Measurements from ENCODE around the gene CCDC194. TPM values are rescaled to one million over a fixed set of nuclear protein-coding genes. Genes with fewer than 3 reads are reported as not detected.

The CCDC194 gene
- total RNA-seq, 1 donor from 2014 or later: not detected

DNA sequence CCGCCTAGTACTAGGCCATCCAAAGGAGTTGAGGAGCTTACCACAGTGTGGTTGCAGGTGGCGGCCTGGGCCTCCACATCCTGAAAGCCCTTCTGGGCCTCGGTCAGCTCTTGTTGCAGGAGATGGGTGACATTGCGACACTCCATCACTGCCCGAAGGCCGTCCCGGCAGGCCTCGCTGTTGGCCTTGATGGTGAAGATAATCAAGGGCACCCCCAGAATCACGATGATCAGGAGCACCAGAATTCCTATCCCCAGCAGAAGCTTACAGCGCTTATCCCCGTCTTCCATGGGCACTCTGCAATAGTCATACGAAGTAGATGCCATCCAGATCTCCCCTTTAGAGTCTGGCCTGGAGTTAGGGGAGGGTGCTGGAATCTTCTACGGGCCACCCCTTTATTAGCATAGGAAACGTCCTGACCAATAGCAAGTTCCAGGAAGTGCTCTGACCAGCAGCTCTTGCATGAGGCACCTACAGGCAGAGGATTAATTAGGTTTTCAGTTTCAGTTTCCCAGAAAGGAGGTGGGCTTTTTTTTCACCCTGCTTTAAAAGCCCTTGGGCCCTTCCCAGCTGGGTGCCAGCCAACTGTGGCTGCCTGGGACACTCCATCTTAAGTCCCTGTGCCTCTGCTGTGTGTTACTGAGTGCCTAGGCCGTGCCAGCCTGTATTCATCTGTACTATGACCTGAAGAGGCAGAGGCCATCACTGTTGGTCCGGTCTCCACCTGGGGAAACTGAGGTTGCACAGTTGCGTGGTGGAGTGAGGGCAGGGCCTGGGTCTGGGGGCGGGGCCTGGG is 11.5 kb upstream of the CCDC194 start, which contains the start of gene BST2:
TSS of gene BST2 (minus strand) at position 381 of the 796 bp plus-strand sequence. CDS start at position 326, 55 bp downstream.
- ATAC-seq: peak; percentile 77

DNA sequence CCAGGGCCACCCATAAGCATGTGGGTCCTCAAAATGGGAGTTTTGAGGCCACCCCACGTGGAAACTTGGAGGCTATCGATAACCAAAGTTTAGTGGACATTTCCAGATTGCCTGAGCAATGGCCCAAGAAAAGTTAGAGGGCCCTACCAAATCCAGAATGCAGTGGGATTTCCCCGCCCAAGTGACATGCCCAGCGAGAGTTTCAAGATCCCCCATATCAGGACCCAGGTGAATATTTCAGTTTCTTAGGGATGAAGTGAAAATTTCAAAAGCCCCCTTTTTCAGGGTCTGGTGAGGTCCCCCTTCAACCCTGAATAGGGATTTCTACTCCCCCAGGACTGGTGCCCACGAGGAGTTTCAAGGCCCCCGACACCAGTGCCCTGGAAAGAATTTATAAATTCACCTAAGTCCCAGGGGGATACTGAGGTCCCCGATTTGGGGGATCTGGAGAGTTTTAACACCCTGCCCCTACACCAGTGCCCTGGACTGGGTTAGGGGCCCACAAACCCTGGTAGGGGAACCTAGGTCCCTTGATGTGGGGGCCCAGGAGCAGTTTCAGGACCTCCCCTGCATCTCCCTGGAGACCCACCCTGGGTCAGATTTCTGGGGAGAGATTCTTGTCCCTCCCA is 10.7 kb upstream of the CCDC194 start:
- peak; percentile 14 for ATAC-seq

GRCh38 chr19:17404015-17404414 is 10.0 kb upstream of the CCDC194 start:
- ATAC-seq: no peak

DNA sequence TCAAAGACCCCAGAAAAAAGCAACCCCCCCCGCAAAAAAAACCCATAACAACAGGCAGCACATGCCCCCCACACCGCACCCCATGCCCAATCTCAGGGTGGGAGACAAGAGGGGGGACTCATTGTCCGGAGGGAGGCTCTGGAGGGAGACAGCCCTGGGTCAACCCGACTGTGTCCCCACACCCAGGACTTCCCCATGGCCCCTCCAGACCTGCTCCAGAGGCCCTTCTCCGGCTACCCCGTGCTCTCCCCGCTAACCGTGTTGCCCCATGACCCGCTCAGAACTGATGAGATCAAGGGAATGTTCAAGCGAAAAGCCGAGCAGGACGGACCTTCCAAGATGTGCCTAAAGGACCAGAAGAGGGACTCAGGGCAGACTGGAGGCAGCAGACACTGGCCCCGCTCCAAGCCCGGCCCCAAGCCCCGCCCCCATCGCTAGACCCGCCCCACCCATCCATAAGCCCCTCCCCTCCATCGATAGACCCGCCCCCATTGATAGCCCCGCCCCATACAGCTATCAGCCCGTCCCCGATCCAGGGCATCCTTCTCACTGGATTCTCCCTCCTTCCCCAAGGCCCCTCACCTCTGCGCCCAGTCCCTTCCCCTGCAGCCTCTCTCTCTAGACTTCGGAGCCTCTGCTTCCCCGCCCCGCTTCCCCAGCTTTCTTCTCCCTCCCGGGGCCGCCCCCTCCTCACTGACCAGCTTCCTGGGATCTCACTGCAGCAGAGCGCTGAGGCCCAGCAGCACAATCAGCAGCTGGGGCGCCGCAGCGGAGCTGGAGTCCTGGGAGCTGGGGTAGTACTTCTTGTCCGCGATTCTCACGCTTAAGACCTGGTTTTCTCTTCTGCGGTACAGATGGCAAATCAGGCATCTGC is 9.2 kb upstream of the CCDC194 start:
- ATAC-seq: peak; percentile 9

DNA sequence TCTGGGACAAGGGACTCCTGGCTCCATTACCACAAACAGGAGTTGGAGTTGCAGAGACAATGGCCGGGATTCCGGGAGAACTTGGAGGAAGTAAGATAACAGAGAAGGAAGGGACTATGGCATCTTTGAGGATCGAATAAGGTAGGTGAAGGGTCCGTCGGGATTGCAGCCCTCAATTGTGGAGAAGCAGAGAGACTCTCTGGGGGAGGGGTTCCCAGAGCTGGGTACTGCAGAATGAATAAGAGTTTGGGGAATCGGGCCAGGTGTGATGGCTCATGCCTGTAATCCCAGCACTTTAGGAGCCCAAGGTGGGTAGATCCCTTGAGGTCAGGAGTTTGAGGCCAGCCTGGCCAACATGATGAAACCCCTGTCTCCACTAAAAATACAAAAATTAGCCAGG is 7.6 kb upstream of the CCDC194 start:
- no peak for ATAC-seq

- ATAC-seq: no peak
These were observed 5.0 kb upstream of the CCDC194 start for GRCh38 chr19:17398902-17399527.

DNA sequence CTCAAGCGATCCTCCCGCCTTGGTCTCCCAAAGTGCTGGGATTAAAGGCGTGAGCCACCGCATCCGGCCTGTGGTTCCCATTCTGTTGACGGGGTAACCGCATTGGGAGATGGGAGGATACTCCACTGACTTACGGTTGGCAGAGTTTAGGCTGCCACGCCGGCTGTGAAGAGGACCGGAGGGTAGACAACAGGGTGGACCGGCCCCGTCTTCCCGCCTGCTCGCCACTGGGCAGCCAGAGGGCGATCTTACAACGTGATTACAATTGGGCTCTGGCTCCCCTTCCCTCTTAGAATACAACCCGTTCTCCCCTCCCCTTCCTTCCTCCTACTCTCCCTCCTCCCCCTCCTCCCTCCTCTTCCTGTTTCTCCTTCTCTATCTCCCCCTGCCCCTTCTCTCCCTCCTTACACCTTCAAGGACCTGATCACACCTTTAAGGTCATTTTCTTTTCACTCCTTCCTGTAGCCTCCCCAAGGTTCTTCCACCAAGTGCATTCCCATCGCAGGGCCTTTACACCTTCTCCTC is 957 bp upstream of the CCDC194 start:
- ATAC-seq: peak; percentile 25

- no peak for ATAC-seq
These were observed 994 bp downstream of the CCDC194 start for GRCh38 chr19:17393002-17393401.

DNA sequence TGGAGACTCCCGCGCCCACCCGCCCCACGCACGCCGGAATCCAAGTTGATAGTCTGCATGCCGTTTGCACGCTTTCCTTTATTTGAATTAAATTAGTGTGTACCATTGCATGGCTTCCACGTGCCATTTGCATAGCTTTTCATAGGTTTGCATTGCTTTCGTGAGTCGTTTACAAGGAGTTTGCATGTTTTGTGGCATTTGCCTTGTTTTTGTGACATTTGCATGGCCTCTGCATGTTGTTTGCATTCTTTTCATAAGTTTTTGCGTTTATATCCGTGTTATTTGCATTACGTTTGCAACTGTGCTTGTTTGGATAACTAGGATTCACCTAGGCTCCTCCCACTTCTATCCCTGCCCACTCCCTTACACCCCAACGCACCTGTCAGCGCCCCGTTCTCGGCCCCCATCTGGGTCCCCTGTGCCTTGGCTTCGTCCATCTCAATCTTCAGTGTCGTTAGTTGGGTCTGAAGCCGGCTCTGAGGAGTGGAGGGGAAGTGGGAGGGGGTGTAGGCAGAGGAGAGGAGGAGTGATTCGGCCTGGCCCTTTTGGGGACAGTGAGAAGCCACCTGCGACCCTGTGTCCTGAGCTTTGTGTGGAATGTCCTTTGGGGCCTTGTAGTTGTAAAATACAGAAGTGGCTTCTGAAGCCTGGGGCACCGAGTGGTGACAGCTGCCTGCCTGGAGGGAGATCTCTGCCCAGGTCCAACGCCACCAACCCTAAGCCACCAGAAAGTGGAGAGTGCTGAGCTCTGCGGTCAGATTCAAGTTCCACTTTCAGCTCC is 2.4 kb downstream of the CCDC194 start:
- ATAC-seq: no peak

DNA sequence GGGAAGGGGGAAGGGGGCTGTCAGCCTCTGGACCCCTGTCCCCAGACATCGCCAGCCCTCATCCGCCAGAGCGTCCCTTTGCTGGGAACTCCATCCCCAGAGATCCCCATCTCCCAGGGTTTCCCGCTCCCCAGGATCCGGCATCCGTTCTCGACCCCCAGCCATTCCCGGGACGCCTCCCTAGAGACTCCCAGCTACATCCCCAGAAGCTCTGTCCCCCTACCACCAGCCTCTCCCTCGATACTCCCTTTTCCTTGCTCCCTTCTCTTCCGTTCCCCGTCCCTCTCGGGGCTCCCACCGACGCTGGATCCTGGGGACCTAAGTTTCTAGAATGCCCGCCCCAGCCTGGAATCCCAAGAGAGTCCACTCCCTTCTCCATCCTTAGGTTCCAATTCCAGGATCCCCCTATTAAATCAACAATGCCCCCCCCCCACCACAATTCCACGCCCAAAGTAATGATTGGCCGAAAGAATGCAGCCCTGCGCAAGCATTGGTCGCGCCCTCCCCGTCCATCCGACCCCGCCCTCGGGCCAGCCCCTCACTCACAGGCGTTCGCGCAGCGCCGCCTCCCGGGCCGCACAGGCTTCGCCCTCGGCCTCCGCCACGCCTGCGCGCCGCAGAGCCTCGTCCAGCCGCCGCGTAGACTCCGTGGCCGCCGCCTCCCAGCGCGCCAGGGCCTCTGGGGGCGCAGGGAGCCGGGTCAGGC is 3.2 kb downstream of the CCDC194 start:
- ATAC-seq: peak; percentile 93

GRCh38 chr19:17389957-17390664 is 3.9 kb downstream of the CCDC194 start:
- peak; percentile 13 for ATAC-seq

DNA sequence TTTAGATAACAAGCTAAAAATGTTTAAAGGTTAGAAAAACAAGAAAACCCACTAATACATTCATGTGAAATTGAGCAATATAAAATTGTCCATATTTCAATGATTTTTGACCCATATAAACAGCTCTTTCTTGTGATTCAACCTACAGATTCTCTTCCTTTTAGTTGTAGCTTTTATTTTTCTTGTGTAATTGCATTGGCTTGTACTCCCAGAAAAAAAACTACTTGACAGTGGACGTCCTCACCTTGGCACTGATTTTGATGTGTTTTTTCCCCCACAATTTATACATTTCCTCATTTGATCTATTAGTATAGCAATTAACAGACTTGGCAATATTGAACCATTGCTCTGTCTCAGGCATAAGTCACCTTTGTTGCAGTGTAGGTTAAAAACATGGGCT is 4.7 kb downstream of the CCDC194 start:
- no peak for ATAC-seq

DNA sequence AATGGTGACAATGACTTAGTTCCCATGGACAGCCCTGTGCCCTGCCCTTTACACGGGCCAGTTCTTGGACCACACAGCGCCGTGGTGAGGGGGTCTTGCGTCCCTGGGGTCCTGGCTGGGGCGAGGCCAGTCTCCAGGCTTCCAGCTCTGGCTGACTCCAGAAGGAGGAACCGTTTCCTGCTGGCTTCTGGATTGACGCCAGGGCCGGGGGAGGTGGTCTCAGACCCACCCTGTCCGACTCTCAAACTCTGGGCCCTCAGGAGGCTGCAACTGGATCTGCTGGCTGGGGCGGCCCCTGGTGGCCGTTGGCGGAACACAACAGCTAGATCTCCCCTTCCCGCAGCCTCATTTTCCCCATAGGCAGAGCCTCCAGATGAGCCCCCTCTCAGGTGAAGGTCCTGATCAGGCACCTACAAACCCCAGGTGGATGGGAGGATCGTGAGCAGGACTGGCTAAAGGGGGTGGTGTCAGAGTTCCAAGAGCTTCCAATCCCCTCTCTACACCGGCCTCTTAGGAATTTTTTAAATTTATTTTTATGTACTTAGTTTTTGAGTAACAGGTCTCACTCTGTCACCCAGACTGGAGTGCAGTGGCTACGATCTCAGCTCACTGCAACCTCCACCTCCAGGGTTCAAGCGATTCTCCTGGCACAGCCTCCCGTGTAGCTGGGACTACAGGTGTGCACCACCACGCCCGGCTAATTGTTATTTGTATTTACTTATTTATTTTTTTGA is 8.0 kb downstream of the CCDC194 start:
- ATAC-seq: peak; percentile 59

DNA sequence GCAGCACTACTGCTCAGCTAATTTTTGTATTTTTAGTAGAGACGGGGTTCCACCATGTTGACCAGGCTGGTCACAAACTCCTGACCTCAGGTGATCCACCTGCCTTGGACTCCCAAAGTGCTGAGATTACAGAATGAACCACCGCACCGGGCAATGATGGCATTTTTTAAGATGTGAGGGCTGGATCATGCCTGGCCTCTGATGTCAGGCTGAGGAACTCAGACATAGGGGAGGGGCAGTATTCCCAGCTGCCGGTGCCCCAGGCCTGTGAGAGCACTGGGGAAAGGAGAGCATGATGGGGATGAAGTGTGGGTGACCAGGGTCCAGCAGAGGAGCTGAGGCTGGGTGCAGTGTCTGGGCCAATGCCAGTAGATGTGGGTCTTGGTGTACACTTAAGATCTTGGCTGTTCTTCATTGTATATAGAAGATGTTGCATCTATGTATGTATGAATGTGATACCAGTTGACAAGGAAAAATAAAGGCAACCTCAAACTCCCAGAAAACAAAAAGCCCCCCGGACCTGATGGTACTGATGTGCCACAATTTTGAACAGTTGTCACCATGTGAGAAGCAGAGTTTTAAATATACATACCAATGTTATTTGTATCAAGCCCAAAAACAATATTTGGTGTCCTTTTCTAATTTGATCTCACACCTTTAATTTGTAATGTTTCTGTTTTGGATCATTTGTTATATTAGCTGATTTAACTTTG is 13.4 kb downstream of the CCDC194 start:
- ATAC-seq: no peak

GRCh38 chr19:17379221-17379631 is 14.8 kb downstream of the CCDC194 start:
- no peak for ATAC-seq

DNA sequence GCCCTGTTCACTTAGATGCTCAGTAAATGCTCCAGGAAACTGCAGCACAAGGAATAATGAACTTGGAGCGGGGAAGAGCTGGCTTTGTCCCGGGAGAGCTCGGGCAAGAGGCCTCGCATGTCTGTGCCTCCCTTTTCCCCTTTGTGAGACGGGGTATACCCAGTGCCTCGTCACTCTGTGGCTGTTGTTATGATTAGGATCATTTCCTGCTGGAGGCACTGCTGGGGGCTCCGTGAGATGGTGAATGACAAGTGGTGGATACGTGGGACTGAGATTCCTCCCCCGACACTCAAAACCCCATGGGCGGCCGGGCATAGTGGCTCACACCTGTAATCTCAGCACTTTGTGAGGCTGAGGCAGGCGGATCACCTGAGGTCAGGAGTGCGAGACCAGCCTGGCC is 15.7 kb downstream of the CCDC194 start:
- ATAC-seq: no peak

- peak; percentile 60 for ATAC-seq
These were observed 16.9 kb downstream of the CCDC194 start, which contains the start of gene PLVAP for GRCh38 chr19:17376935-17377600. PLVAP (minus strand) TSS chr19:17377342; CDS start chr19:17377288, 54 bp downstream.

DNA sequence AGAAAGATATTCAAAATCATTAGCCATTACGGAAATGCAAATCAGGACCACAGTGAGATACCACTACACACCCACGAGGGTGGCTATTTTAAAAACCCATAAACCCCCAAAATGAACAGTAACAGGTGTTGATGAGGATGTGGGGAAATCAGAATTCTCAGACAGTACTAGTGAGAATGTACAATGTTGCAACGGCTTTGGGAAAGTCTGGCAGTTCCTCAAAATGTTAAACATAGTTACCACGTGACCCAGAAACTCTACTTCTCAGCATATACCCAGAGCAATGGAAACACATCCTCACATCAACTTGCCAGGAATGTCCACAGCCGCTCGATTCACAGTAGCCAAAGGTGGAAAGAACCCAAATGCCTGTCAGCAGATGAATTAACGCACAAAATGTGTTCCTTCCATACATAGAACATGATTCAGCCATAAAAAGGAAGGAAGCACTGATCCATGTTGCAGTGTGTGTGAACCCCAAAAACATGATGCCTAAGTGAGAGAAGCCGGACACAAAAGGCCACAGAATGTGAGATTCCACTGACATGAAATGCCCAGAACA is 23.9 kb downstream of the CCDC194 start:
- peak; percentile 15 for ATAC-seq
